HepG2 (cell line): ENCODE measurements around the gene ENO2. TPM values are rescaled to one million over a fixed set of nuclear protein-coding genes. Genes with fewer than 3 reads are reported as not detected.

Source experiments
- ATF4 ChIP-seq, 2 experiments: fragments of 450-650 bp in 1 of 2; sonication (generic) in 1 of 2; formaldehyde crosslinking; IDR thresholded peaks; 2 replicates each; pipeline versions ENCODE4 v1.5.0 to v1.8.0; 2020 to 2022; ENCODE audit warnings: mild to moderate bottlenecking in 1 of 2, missing genetic modification reagents in 1 of 2
- CHD2 ChIP-seq: IDR thresholded peaks from 2 replicates; pipeline ENCODE4 v1.6.1; 2011; ENCODE audit warnings: low read depth, low read length, improper control_type of control experiment
- FOXM1 ChIP-seq: sonication (generic); formaldehyde crosslinking; IDR thresholded peaks from 2 replicates; pipeline ENCODE4 v1.5.0; 2020; ENCODE audit warnings: missing genetic modification reagents
- PATZ1 ChIP-seq: sonication (generic); formaldehyde crosslinking; IDR thresholded peaks from 2 replicates; pipeline ENCODE4 v1.4.0; 2020; ENCODE audit warnings: missing genetic modification reagents
- SP140L ChIP-seq: sonication (generic); formaldehyde crosslinking; IDR thresholded peaks from 2 replicates; pipeline ENCODE4 v1.4.0; 2020; ENCODE audit warnings: missing genetic modification reagents, borderline replicate concordance
- THAP11 ChIP-seq: IDR thresholded peaks from 2 replicates; pipeline ENCODE4 v1.6.1; 2016; ENCODE audit warnings: missing biosample characterization, missing genetic modification reagents
- TSC22D2 ChIP-seq: sonication (generic); formaldehyde crosslinking; IDR thresholded peaks from 2 replicates; pipeline ENCODE4 v1.5.1; 2020; ENCODE audit warnings: missing genetic modification reagents, mild to moderate bottlenecking, borderline replicate concordance
- ZFP91 ChIP-seq: sonication (generic); formaldehyde crosslinking; IDR thresholded peaks from 2 replicates; pipeline ENCODE4 v1.9.0; 2022; ENCODE audit warnings: missing genetic modification reagents, mild to moderate bottlenecking, borderline replicate concordance
- ZFY ChIP-seq: sonication (generic); formaldehyde crosslinking; IDR thresholded peaks from 2 replicates; pipeline ENCODE4 v1.4.0; 2020; ENCODE audit warnings: missing genetic modification reagents
- ZNF230 ChIP-seq: sonication (generic); formaldehyde crosslinking; IDR thresholded peaks from 2 replicates; pipeline ENCODE4 v1.4.0; 2020; ENCODE audit warnings: mild to moderate bottlenecking, missing genetic modification reagents
- ZNF362 ChIP-seq: sonication (generic); formaldehyde crosslinking; IDR thresholded peaks from 2 replicates; pipeline ENCODE4 v1.4.0; 2020; ENCODE audit warnings: missing genetic modification reagents, mild to moderate bottlenecking, borderline replicate concordance
- ZNF776 ChIP-seq: sonication (generic); formaldehyde crosslinking; IDR thresholded peaks from 2 replicates; pipeline ENCODE4 v1.4.0; 2020; ENCODE audit warnings: mild to moderate bottlenecking, missing genetic modification reagents
- ZSCAN30 ChIP-seq: sonication (generic); formaldehyde crosslinking; IDR thresholded peaks from 2 replicates; pipeline ENCODE4 v1.5.0; 2020; ENCODE audit warnings: mild to moderate bottlenecking, missing genetic modification reagents
- polyA plus RNA-seq, 8 experiments: library from polyadenylated mRNA; depleted of rRNA in 3 of 8; stranded (reverse) in 7 of 8; unstranded in 1 of 8; fragments of >200 nt; fragmentation: Illumina TruSeq in 4 of 8; extraction: Trizol in 4 of 8; gene quantifications; 2 replicates each; pipeline versions ENCODE4 v1.2.1 to v1.2.3, GENCODE V29; 2011 to 2016; ENCODE audit warnings: low read depth in 4 of 8, missing spikeins in 1 of 8, mixed read lengths in 1 of 8; ENCODE audit not compliant: insufficient read depth in 1 of 8
- total RNA-seq, 5 experiments: library from RNA; depleted of rRNA; stranded (reverse); fragments of >200 nt; fragmentation: Illumina TruSeq; extraction: Trizol; gene quantifications; 2 replicates each; pipeline ENCODE4 v1.2.3, GENCODE V29; 2016; ENCODE audit warnings: low read depth in 1 of 5
- TF ChIP-seq, protein P1 (sequence below): sonication (generic); formaldehyde crosslinking; IDR thresholded peaks from 2 replicates; pipeline ENCODE4 v1.4.0; 2020; ENCODE audit warnings: missing genetic modification reagents

The ENO2 gene
- total and polyA plus RNA-seq, 2 of the 13 experiments (the other 11 are each of a cell fraction or from before 2014, with no cell fraction given) = 19.3 to 136 TPM

DNA sequence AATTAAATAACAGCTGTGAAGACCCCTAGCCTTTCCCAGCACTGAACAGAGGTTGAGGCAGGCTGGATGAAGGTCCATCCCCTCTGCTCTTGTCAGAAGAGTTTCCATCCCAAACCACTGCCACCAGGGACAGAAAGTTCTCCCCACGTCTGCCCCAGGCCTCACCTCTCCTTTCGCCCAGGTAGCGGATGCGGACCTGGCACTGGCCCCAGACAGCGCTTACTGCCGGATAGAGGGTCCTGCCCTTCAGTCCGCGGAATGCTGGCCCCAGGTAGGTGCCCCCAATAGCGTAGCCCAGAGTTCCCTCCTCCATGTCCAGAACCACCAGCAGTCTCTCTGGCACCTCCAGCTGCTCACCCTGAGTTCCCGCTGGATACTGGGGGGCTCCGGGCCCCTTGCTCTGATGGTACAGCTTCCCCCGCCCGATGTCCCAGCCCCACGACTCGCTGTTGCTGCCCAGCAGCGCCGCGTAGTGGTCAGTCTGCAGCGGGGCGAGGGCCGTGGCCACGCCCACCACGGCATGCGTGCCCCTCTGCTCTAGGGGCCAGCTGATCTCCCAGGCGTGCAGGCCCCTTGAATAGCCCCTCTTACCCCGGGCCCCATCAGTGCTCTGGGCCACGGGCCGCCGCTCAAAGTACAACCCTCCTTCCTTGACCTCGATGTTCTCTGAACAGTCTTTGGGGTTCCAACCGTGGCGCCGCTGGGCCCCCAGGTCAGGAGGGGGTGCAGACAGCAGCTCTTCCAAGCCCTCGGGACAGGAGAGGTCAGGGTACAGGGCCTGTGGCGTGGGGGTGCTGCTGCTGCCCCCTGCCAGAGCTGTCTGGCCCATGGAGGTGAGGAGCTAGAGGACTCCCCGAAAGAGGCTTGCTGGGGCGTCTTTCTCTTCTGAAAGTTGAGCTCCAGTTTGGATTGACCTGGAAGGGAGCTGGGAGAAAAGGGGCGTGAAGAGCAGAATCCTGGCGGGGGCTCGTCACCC, 42.0 kb upstream of the ENO2 start (continued):
- TF ChIP-seq, protein P1, sequence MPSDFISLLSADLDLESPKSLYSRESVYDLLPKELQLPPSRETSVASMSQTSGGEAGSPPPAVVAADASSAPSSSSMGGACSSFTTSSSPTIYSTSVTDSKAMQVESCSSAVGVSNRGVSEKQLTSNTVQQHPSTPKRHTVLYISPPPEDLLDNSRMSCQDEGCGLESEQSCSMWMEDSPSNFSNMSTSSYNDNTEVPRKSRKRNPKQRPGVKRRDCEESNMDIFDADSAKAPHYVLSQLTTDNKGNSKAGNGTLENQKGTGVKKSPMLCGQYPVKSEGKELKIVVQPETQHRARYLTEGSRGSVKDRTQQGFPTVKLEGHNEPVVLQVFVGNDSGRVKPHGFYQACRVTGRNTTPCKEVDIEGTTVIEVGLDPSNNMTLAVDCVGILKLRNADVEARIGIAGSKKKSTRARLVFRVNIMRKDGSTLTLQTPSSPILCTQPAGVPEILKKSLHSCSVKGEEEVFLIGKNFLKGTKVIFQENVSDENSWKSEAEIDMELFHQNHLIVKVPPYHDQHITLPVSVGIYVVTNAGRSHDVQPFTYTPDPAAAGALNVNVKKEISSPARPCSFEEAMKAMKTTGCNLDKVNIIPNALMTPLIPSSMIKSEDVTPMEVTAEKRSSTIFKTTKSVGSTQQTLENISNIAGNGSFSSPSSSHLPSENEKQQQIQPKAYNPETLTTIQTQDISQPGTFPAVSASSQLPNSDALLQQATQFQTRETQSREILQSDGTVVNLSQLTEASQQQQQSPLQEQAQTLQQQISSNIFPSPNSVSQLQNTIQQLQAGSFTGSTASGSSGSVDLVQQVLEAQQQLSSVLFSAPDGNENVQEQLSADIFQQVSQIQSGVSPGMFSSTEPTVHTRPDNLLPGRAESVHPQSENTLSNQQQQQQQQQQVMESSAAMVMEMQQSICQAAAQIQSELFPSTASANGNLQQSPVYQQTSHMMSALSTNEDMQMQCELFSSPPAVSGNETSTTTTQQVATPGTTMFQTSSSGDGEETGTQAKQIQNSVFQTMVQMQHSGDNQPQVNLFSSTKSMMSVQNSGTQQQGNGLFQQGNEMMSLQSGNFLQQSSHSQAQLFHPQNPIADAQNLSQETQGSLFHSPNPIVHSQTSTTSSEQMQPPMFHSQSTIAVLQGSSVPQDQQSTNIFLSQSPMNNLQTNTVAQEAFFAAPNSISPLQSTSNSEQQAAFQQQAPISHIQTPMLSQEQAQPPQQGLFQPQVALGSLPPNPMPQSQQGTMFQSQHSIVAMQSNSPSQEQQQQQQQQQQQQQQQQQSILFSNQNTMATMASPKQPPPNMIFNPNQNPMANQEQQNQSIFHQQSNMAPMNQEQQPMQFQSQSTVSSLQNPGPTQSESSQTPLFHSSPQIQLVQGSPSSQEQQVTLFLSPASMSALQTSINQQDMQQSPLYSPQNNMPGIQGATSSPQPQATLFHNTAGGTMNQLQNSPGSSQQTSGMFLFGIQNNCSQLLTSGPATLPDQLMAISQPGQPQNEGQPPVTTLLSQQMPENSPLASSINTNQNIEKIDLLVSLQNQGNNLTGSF (CRISPR knock-in tag) = 0 out of 2 replicates have a peak, but pooled peaks have one; percentile 44
- TF ChIP-seq PATZ1 (CRISPR knock-in tag) = peak; percentile 91
- TF ChIP-seq CHD2 = 0 out of 2 replicates have a peak, but pooled peaks have one; percentile 15
- TF ChIP-seq TSC22D2 (CRISPR knock-in tag) = 0 out of 2 replicates have a peak, but pooled peaks have one; percentile 39
- 0 out of 2 replicates have a peak, but pooled peaks have one; percentile 45 for TF ChIP-seq ZNF230 (CRISPR knock-in tag)
- no peak for TF ChIP-seq SP140L (CRISPR knock-in tag)
- TF ChIP-seq ATF4 (CRISPR knock-in tag; IDR thresholded peaks at IDR 0.05) = 0 out of 4 replicates have a peak, but pooled peaks of 1 of the 2 experiments have one; percentile 57
- no peak for TF ChIP-seq FOXM1
- peak; percentile 56 for TF ChIP-seq THAP11 (CRISPR knock-in tag)
- TF ChIP-seq ZFY (CRISPR knock-in tag) = peak; percentile 60
- TF ChIP-seq ZNF362 (CRISPR knock-in tag) = peak; percentile 51; the same call in 1 of the 2 replicates
- TF ChIP-seq ZFP91 (CRISPR knock-in tag) = peak; percentile 56
- no peak for TF ChIP-seq ZSCAN30 (CRISPR knock-in tag)
- no peak; the same call in 1 of the 2 replicates for TF ChIP-seq ZNF776 (CRISPR knock-in tag)
